Smooth muscle cell of bladder (primary cell): ENCODE measurements around the gene STEEP1. TPM values are rescaled to one million over a fixed set of nuclear protein-coding genes. Genes with fewer than 3 reads are reported as not detected.

Experiments used
- total RNA-seq: library from RNA; depleted of rRNA; stranded (reverse); fragments of >200 nt; gene quantifications from 2 replicates; pipeline ENCODE4 v1.2.3, GENCODE V29; 2014

STEEP1 gene
- total RNA-seq = 38.3 and 40.2 TPM in 2 replicates

GRCh38 chrX:119565107-119565663, at the start of gene STEEP1:
Gene STEEP1 (minus strand): TSS chrX:119565409. CDS start chrX:119565355, 54 bp downstream.

DNA sequence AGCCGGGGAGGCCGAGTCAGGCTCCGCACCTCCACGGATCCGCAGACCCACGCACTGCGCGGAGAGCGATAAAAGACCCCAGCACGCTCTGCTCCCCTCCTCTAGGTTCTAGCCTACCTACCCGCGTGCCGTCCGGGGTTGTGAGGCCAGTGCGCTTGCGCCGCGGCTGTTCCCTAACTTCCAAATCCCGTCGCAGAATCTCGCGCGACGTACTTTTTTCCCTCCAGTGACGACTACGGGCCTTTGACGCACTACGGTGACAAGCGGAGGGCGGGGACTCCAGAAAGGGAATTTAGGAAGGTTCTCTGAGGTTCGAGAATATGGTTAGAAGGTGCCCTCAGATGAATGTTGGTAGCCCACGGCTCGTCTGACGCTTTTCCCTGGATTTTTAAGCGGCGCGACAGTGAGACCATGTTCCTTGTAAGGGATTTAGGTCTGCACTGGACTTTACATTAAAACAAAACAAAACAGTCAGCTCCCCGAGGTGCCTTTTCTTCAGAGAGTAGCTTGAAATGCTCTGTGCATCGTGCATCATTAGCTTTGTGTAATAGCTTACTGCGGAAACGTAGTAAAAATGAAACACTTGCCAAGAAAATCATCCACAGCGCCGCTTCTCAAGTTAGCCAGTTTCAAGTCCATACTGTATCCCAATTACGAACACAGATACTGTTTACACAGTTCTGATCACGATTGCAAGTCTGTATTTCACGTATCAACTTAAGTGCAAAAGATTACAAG, 41.2 kb upstream of the STEEP1 start, which contains the start of gene NKRF:
Gene NKRF, minus strand, starts transcription at position 145 of the 738 bp plus-strand sequence.

DNA sequence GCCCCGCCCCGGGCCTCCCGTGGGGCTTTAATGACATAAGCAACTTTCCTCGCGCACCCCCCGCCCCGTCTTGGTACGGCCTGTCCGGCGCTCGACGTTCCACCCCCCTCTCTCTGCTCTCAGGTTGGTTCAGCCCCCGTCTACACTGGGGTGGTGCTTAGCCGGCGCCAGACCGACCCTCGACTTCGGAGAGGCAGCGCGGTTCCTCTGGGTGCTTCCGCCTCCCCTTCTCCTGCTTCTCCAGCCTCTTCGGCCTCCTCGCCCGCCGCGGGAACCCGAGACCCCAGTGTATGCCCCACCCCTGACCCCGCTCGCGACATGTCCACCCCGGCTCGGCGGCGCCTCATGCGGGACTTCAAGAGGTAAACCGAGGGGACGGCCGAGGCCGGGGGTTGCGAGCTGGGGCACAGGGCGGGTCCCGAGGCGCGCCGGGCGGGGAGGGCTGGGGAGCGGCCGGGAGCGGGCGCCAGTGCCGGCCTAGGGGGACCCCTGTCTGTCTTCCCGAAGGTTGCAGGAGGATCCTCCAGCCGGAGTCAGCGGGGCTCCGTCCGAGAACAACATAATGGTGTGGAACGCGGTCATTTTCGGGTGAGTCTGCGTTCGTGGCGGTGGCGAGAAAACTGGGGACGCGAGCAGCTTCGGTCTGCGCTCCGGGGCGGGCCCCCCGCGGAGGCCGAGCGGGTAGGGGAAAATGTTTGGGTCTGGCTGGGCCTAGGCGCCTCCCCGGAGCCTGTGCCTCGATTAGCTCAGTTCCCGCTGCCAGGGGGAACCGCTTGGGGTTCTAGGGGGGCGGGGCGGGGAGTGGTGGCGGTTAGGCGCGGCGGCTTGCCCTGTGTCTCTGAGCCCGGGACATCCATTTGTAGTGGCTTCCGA, 9.4 kb upstream of the STEEP1 start, which contains the start of gene UBE2A:
Gene UBE2A, plus strand, starts transcription at position 170 of the 873 bp plus-strand sequence. Its CDS starts 149 bp downstream, at position 319.

Other genes with a start within 250 kb of the STEEP1 start
- gene SLC25A43, start 166.1 kb downstream of the STEEP1 start, total RNA-seq = 11.7 and 18.5 TPM in 2 replicates
- 128 and 148 TPM in 2 replicates for gene SLC25A5, start 97.0 kb downstream of the STEEP1 start, total RNA-seq
- 18.5 and 20.0 TPM in 2 replicates for gene UBE2A, start 9.2 kb upstream of the STEEP1 start, total RNA-seq
- gene NKRF, start 41.0 kb upstream of the STEEP1 start, total RNA-seq = 2.6 and 3.3 TPM in 2 replicates
- 13.9 and 20.5 TPM in 2 replicates for gene SEPTIN6, start 127.8 kb upstream of the STEEP1 start, total RNA-seq
- 0.18 and 0.43 TPM in 2 replicates for gene SOWAHD, start 193.2 kb upstream of the STEEP1 start, total RNA-seq
- 3,179 and 3,288 TPM in 2 replicates for gene RPL39, start 226.2 kb upstream of the STEEP1 start, total RNA-seq